T-helper 1 cell (primary cell): Measurements from ENCODE around the gene CENPP.

Experiments
- DNase-seq, 5 donors: peaks; one replicate each; pipeline ENCODE4 v3.0.0-alpha.2; 2012 to 2020

CENPP gene

DNA sequence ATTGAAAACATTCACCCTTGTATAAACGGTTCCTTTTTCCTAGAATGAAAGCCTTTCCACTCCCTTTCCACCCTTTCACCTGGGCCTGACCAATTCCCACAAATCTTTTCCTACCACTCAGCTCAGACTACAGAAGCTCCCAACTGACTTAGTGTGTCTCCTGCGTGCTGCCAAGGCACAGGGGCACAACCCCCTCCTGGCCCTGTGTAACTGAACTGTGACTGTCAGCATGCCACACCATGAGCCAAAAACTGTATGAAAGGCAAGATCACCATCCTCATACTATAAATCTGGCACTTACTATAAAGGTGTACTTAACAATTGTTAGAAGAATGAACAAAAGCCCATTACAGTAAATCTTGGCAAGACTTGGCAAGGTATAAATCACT, 12.1 kb upstream of the CENPP start:
- no peak for DNase-seq

DNA sequence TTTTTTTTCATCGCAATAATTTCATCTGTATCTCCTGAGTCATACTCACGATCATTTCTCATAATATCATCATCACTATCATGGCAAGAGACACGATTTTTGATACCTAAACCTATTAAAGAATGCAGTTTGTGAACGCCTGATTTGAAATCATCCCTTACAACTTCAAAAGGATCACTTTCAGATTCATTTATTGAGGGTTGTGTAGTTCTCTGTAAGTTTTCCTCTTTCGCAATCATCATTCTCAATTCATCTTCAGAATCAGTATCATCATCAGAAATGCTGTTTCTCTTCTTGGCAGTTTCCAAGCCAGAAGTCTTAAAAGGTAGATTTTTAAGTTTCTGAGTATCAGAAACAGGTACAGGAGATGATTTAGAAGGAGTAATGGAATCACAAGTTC, 10.3 kb upstream of the CENPP start:
- no peak for DNase-seq

DNA sequence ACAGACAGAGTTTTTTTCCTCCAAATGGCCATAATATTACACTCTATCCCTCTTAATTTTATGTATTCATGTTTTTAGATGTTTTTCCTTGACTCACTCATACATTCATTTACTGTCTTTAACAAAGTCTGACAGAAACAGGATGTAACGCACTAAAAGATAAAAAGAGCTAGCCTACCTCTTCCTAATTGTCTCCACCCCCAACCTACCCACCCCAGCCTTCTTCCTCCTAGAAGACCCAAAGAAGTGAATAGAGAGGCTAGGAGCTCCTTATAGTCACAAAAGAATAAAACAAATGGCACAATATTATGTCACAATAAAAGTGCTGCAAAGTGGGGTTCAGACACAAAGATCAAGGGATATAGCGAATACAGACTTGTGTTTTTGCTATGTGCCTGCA, 1.3 kb upstream of the CENPP start:
- no peak for DNase-seq

DNA sequence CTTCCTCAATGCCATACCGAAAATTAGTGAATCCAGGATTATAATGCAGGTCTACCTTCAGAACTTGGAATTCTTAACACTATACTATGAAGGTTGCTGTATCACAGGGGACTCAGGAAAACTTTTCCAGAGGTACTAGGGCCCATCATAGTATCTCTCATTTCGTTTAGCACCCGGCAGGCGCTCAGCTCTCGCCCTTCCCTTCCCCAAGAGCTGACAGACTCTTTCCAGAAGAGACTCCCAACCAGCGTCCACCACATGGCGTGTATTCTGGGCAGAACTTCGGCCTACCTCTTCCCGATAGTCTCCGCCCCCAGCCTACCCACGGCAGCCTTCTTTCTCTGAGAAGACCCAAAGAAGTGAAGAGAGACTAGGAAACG, 874 bp upstream of the CENPP start:
- no peak for DNase-seq

DNA sequence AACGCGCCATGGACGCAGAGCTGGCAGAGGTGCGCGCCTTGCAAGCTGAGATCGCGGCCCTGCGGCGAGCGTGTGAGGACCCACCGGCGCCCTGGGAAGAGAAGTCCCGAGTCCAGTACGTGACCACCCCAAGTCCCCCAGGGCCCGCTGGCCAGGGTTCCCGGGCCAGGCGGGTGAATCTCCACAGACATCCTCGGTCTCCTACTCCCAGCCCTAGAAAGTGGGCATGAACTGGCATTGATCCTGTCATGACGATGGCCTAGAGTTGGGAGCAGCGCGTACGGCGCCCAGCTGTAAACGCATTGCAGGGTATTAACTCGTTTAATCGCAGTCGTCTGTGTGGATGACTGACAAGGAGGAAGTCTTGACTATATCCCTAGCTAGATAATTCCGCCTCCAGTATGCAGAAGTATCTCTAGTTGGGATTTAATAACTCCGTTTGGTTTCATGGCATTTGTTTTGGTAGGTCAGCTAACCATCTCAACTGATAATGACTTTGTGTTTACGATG, 293 bp downstream of the CENPP start:
- DNase-seq: no peak

DNA sequence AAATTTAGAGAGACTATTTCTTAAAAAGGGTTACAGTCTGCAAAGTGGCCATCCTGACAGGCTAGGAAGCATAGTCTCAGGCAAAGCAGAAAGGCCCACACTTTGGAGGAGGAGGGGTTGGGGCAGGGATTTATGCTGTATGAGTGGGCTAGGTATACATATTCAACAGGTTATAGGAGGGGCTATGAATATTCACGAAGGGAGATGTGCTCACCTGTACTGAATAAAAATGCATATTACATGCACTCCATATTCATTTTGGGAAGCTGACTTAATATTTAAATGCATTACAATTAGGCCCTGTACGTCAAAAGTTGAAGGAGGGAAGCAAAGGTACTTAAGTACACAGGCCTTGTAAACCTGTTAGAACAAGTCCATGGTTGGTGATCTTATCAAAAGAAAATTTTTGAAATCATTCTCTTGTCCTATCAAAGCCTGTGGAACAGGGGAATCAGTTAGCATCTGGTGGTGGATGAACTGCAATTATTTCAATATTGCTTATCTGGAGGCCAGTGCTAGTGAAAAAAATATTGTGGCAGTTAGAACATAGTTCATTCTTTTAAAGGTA, 1.6 kb downstream of the CENPP start:
- DNase-seq: no peak

DNA sequence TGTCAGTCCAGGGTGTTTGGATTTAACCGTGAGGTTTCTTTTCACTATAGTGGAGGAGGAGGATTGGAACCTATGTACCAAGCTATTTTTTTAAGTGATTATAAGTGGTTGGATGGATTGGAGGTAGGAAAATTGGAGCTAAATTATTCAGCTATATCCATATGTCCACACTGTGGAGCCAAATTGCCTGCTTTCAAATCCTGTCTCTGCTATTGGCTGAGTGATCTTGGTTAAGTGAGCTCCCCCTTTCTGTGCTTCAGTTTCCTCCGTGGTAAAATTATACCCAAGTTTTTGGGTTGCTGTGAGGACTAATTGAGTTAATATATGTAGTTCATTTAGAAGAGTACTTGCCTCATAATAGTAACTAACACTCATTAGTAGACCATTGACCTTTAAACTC, 2.5 kb downstream of the CENPP start:
- no peak for DNase-seq

DNA sequence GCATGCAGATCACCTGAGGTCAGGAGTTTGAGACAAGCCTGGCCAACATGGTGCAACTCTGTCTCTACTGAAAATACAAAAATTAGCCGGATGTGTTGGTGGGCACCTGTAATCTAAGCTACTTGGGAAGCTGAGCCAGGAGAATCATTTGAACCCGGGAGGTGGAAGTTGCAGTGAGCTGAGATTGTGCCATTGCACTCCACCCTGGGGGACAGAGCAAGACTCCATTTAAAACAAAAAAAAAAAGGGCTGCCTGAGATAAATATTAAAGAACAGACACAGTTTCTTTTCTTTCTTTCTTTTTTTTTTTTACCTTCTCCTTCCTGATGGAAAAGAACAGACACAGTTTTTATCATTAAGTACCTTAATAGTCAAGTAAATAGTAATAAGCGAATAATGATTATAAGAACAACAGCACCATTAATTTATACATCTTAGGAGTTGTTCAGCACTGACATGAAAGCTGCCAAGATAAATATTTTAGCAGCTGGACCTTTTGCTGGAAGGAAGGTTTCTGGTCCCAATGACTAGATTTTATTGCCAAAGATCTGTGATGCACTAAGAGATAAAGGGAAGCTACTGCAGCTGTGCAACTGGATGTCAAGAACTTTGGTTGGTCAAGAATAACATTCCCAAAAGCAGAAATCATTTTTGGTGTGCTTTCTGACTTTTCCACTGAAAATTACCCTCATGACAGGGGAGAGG, 7.0 kb downstream of the CENPP start:
- no peak for DNase-seq

DNA sequence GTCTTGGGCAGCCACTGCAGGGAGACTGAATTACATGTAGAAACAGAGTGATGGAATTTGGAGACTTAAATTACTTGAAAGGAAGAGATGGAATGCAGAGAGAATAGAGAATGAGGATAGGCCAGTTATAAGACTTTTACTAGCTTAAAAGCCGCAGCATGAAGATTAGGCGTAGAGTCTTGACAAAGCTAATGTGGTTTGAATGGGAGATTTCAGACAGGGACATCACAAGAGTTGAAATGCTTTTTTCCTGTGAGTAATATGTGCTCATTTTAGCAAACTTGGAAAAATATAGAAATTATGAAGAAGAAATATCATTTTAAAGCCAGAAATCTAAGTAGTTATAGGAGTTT, 7.5 kb downstream of the CENPP start:
- DNase-seq: no peak

DNA sequence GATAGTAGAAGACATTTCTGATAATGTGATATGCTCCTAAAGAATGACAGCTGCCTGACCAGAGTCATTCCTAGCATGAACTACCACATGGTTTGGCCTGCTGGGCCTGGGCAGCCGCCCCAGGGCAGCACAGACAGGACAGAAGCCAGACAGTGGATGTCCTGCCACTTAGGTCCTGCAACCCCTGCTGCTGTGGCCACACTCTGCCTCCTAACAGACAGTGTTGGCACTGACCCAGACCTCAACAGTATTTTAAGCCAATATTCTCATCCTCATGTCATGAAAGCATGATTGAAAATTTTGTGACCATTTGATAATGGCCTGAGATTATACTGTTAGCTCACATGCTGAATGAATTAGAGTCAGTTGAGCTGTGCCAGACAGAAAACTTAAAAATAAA, 15.8 kb downstream of the CENPP start:
- DNase-seq: no peak

DNA sequence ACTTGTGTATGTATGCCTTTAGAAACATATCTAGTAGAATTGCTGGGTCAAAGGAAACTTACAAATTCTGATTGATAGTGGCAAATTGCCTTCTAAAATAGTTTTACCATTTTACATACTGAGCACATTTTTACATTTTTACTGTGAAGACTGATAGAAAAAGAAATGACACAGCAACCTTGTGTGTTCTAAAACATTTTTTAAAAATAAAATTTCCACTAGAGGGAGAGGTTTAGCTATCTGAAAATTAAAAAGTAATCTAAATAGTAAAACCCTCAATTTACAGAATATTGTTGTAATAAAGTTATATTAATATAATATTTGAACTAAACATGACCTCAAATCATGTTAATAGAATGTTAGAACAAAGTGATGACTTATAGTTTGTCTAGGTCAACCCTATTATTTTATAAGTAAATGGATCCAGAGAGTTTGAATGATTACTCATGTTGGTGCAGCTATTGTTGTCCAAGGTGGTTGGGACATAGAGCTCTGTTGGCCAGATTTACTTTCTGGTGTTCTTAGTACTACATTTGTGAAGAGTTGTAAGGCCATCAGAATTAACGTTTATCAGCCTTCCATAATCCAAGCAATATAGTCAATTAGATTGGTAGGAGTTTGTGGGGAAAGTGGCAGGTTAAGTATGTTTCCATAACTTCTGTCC, 17.2 kb downstream of the CENPP start:
- no peak for DNase-seq

DNA sequence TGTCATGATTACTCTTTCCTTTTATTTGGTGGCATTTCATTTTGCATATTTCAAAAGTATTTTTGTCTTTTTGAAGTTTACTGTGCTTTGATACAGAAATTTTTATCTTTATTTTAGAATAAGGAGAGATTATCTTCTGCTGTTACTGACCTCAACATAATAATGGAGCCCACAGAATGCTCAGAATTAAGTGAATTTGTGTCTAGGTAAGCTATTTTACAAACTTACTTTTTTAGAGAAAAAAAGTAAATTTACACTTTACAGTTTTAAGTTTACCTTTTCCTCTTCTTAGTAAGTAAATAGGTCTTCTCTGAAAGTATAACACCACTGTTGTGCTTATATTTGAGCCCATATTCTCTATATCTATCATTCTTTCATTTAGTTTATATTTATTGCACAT, 19.8 kb downstream of the CENPP start:
- DNase-seq: no peak

DNA sequence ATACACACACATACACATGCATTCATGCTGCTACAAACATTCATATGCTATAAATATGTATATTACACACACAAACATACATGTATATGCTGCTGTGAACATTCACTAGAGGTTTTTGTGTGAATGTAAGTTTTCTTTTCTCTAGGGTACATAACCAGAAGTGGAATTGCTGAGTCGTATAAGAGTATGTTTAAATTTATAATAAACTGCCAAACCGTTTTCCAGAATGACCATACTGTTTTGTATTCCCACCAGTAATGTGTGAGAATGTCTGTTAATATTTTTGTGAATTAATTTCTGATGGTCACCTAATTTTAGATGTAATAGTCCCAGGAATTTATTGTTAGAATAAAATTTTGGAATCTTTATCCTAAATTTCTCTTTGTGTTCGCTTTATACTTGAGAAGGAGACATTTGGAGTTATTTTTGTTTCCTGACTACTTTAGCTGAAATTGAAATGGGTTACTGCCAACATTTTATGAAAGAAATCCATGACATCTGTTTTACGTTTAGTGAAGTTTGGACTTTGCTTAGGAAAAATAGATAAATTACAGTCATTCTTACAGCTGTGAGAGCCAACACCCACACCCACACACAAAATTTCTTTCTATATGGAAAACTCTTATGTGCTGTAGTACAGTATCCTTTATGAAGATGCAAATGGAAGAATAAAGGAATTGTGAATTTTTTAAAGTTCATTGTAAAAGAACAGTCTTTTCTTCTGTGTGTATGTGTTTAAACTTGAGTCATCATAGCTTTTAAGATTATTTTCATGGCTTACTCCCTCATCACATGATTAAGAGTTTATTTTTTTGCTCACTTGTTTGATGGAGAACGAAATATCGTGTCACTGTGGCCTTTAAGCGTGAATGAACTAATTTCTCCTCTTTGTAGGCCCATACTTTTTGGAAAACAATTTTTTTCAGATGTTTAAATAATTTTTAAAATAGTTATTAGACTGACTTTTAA, 24.3 kb downstream of the CENPP start:
- no peak for DNase-seq

DNA sequence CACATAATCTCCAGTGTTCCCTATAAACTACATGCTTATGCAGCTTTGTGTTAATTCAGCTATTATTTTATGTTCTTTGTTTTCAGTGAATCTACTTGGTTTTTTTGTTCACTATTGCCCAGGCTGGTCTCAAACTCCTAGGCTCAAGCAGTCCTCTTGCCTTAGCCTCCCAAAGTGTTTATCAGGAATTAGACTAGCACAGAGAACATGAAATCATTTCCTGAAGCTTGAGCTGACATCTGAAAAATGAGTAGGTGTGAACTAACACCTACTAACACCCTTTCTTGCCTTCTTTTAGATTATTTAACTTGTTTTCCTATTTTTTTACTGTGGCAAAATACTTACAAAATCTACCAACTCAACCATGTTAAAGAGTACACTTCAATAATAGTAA, 25.0 kb downstream of the CENPP start:
- no peak for DNase-seq

DNA sequence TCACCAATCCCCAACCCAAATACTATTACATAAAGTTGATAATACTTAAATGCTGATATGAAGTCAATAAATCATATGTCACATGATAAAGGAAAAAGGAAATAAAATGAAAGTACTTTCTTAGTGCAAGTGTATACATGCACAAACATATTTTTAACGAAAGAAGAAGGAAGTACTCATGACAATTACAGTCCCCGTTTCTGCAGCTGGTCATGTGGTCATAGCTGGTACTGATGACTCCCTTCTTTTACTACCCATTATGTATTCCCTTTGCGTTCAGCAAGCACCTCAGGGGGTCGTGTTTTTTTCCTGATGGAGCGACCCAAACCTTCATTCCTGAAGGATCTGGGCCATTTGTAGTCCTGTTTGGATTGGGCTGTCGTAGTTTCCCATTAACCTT, 27.3 kb downstream of the CENPP start:
- DNase-seq: no peak

DNA sequence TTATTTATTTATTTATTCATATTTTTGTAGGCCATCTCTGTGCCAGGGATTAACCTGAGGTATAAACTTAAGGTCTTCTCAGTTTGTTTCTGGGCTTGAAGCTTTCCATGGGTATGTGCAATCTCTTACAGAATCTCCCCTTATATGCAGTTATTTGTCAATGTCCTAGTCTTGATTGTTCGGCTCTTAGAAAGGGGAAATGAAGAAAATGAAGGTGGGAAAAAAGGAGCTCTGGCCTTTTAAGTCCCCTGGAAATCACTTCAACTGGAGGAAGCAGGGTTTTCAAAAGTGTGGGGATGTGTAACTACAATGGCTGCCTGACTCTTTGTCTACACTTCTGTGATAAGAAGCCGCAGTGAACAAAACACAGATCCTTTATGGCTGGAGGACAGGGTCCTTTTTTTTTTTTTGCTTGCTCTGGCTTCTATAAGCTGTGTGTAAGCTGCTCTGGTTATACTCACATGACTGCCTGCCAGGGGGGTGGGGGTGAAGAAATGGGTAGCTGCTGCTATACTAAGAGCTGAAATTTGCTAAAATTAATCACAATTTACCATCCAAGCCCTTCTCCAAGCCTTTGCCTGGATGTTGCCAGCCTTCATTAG, 33.7 kb downstream of the CENPP start:
- no peak for DNase-seq

DNA sequence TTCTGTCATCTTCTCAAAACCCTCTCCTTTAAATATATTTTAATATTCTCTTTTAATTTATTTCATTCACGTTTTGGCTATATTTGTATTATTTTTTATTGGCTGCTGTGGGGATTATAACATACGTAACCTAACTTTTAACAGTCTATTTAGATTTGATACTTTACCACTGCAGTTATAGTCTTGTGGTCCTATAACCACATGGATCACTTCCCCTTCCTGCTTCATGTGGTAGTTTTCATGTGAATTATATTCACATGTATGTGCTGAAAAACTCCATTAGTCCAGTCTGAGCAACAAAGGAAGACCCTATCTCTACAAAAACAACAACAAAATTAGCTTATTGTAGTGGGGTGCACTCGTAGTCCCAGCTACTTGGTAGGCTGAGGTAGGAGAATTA, 34.3 kb downstream of the CENPP start:
- DNase-seq: no peak

DNA sequence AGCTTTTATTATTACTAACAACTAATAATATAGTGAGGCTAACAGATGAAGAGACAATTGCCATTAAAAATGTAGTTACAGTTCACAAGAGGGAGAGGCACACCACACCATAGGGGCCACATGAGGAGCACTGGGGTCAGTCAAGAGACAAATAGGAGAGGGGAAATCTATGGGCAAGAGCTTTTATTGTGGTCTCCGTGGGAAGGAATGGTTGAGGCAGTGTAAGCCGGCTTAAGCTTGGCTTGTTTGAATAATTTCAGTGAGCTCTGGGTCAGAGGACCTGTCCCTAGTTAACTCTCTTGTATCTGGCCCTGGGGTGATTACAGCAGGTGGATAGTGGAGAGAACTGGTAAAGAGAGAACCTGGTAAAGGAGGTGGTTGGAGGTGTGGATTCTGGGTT, 43.3 kb downstream of the CENPP start:
- DNase-seq: no peak

DNA sequence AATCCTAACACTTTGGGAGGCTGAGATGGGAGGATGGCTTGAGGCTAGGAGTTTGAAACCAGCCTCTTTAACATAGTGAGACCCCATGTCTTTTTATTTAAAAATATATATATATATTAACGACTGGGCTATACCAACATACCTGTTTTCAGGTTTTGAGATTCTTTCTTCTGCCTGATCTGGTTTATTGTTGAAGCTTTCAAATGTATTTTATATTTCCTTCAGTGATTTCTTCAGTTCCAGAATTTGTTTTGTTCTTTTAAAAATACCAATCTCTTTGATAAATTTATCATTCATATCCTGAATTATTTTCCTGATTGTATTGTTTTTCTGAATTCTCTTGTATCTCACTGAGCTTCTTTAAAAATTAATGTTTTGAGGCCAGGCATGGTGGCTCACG, 47.4 kb downstream of the CENPP start:
- no peak for DNase-seq

DNA sequence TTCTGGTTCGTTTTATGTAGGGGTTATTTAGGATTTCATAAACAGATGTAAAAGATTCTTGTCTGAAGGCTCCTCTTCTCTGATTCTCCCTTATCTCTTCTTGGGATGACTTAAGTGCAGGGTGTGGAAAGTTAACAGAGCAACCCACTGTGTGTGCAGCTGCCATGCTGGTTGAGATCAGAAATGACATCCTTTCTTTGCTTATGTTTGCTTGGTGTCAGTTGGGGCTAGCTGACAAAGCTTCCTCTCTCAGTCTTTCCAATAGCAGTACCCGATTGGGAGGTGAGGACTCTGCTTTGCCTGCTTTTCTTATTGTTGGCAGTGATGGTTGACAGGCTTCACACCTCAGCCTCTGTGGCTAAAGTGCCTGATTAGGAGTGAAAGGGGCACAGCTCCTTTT, 52.1 kb downstream of the CENPP start:
- no peak for DNase-seq

DNA sequence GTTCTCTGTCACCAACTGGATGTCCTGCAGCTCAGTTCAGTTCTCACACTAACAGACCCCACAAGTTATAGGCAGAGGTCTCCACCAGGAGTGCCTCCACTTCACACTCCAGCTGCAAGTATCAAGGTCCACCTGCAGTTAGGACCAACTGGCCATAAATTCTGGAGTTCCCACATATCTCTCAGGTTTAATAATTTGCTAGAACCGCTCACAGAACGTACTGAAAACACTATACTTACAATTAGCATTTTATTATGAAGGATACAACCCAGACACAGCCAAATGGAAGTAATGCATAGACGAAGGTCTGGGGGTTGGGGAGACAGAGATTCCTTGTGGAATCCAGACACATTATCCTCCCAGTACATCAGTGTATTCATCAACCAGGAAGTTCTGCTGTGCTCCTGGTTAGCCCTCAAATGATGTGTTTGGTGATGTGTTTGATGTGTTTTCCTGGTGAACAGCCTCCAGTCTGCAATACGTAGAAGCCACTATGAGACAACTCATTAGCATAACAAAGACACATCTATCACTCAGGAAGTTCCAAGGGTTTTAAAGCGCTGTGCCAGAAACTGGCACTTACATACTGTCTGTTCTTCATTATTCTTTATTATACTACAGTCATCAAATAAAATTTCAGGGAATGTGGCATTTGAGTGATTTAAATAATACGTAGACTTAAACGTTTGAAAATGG, 53.3 kb downstream of the CENPP start:
- DNase-seq: no peak

DNA sequence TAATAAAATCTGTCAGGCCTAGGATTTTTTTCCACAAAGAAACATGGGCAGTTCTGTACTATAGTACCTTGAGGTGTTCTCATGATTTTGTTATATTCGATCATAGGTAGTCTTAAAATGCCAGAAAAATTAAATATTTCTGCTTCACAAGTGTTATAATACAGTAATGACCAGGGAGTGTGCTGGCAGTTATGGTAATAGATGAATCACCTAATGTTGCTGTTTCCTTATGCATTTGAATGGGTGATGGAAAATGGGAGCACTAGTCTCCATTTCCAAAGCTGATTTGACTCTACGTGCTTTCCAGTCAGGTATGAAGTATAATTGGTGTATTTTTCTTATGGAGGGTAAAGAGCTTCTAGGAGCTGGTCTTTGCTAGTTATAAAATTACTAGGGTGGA, 54.9 kb downstream of the CENPP start:
- no peak for DNase-seq
